ENCODE measurements around the gene RINT1.

DNA sequence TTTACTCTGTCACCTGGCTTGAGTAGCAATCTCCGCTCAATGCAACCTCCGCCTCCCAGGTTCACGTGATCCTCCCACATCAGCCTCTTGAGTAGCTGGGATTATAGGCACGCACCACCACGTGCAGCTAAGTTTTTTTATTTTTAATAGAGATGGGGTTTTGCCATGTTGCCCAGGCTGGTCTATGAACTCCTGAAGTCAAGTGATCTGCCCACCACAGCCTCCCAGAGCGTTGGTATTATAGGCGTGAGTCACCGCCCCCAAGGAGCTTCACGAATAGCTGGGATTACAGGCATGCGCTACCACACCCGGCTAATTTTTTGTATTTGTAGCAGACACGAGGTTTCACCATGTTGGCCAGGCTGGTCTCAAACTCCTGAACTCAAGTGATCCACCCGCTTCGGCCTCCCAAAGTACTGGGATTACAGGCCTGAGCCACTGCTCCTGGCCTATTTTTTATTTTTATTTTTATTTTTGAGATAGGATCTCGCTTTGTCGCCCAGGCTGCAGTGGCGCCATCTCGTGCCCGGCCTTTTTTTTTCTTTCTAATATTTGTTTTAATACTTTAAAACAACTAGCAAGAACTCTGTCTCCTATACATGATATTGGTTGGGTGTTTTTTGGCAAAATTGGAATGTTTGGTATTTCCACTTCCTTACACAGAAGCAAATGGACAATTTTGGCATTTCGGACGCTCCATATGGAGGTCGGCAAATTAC lies 48.2 kb downstream of the RINT1 start:
- no peak for TF ChIP-seq POLR2A (IDR thresholded peaks at IDR 0.05)
- TF ChIP-seq, protein P1, sequence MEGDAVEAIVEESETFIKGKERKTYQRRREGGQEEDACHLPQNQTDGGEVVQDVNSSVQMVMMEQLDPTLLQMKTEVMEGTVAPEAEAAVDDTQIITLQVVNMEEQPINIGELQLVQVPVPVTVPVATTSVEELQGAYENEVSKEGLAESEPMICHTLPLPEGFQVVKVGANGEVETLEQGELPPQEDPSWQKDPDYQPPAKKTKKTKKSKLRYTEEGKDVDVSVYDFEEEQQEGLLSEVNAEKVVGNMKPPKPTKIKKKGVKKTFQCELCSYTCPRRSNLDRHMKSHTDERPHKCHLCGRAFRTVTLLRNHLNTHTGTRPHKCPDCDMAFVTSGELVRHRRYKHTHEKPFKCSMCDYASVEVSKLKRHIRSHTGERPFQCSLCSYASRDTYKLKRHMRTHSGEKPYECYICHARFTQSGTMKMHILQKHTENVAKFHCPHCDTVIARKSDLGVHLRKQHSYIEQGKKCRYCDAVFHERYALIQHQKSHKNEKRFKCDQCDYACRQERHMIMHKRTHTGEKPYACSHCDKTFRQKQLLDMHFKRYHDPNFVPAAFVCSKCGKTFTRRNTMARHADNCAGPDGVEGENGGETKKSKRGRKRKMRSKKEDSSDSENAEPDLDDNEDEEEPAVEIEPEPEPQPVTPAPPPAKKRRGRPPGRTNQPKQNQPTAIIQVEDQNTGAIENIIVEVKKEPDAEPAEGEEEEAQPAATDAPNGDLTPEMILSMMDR (IDR thresholded peaks at IDR 0.05): no peak

All from upper lobe of left lung (tissue), 4 donors.